HepG2 (cell line): ENCODE results near the gene LAMB2. TPM values are rescaled to one million over a fixed set of nuclear protein-coding genes. Genes with fewer than 3 reads are reported as not detected.
A peak's percentile ranks its signal among the peaks of the same experiment; 100 is the strongest.

Experiments
- AGO1 ChIP-seq: fragments of 200-400 bp; formaldehyde crosslinking; IDR thresholded peaks from 2 replicates; pipeline ENCODE4 v1.6.1; 2017; ENCODE audit warnings: mild to moderate bottlenecking, low read depth, low read length, moderate library complexity; ENCODE audit not compliant: poor library complexity, severe bottlenecking
- ARNT2 ChIP-seq: sonication (generic); formaldehyde crosslinking; IDR thresholded peaks from 2 replicates; pipeline ENCODE4 v1.8.0; 2022; ENCODE audit warnings: mild to moderate bottlenecking, low read depth, missing genetic modification reagents, moderate library complexity
- BATF2 ChIP-seq: sonication (generic); formaldehyde crosslinking; IDR thresholded peaks from 2 replicates; pipeline ENCODE4 v1.8.0; 2022; ENCODE audit warnings: mild to moderate bottlenecking, missing genetic modification reagents, moderate library complexity
- HMG20A ChIP-seq: IDR thresholded peaks from 2 replicates; pipeline ENCODE4 v1.6.1; 2016; ENCODE audit warnings: borderline replicate concordance
- LBX2 ChIP-seq: sonication (generic); formaldehyde crosslinking; IDR thresholded peaks from 2 replicates; pipeline ENCODE4 v1.5.0; 2020; ENCODE audit warnings: missing genetic modification reagents, mild to moderate bottlenecking, borderline replicate concordance
- SKIL ChIP-seq: sonication (generic); formaldehyde crosslinking; IDR thresholded peaks from 2 replicates; pipeline ENCODE4 v1.8.0; 2022; ENCODE audit warnings: missing genetic modification reagents, mild to moderate bottlenecking, moderate library complexity, borderline replicate concordance
- SP2 ChIP-seq: sonication (generic); formaldehyde crosslinking; IDR thresholded peaks from 2 replicates; pipeline ENCODE4 v1.5.1; 2020; ENCODE audit warnings: mild to moderate bottlenecking, missing genetic modification reagents
- THYN1 ChIP-seq: sonication (generic); formaldehyde crosslinking; IDR thresholded peaks from 2 replicates; pipeline ENCODE4 v1.8.1; 2023; ENCODE audit warnings: low read depth, mild to moderate bottlenecking, moderate library complexity, missing genetic modification reagents, borderline replicate concordance
- ZGPAT ChIP-seq: IDR thresholded peaks from 2 replicates; pipeline ENCODE4 v1.6.1; 2016; ENCODE audit warnings: mild to moderate bottlenecking
- ZKSCAN1 ChIP-seq: fragments of 150-350 bp; IDR thresholded peaks from 2 replicates; pipeline ENCODE4 v1.6.1; 2014; ENCODE audit warnings: low read length
- ZNF136 ChIP-seq: sonication (generic); formaldehyde crosslinking; IDR thresholded peaks from 2 replicates; pipeline ENCODE4 v1.8.1; 2022; ENCODE audit warnings: low read depth, mild to moderate bottlenecking, moderate library complexity, missing genetic modification reagents
- ZNF251 ChIP-seq: sonication (generic); formaldehyde crosslinking; IDR thresholded peaks from 2 replicates; pipeline ENCODE4 v1.9.0; 2021; ENCODE audit warnings: mild to moderate bottlenecking, missing genetic modification reagents
- ZNF326 ChIP-seq: sonication (generic); formaldehyde crosslinking; IDR thresholded peaks from 2 replicates; pipeline ENCODE4 v1.4.0; 2020; ENCODE audit warnings: missing genetic modification reagents, borderline replicate concordance
- ZNF350 ChIP-seq: sonication (generic); formaldehyde crosslinking; IDR thresholded peaks from 2 replicates; pipeline ENCODE4 v1.4.0; 2020; ENCODE audit warnings: mild to moderate bottlenecking, low read depth, missing genetic modification reagents, borderline replicate concordance
- ZNF460 ChIP-seq: sonication (generic); formaldehyde crosslinking; IDR thresholded peaks from 2 replicates; pipeline ENCODE4 v1.5.1; 2020; ENCODE audit warnings: missing genetic modification reagents, mild to moderate bottlenecking, borderline replicate concordance
- ZNF629 ChIP-seq: sonication (generic); formaldehyde crosslinking; conservative IDR thresholded peaks from 2 replicates; pipeline ENCODE4 v1.5.0; 2020; ENCODE audit warnings: missing genetic modification reagents
- ZNF674 ChIP-seq: sonication (generic); formaldehyde crosslinking; IDR thresholded peaks from 2 replicates; pipeline ENCODE4 v1.5.0; 2020; ENCODE audit warnings: low read depth, mild to moderate bottlenecking, missing genetic modification reagents
- ZNF691 ChIP-seq: sonication (generic); formaldehyde crosslinking; IDR thresholded peaks from 2 replicates; pipeline ENCODE4 v1.4.0; 2020; ENCODE audit warnings: missing genetic modification reagents, low read depth, mild to moderate bottlenecking, borderline replicate concordance
- ZNF7 ChIP-seq: IDR thresholded peaks from 2 replicates; pipeline ENCODE4 v1.6.1; 2016; ENCODE audit warnings: missing biosample characterization, missing genetic modification reagents
- ZNF746 ChIP-seq: sonication (generic); formaldehyde crosslinking; IDR thresholded peaks from 2 replicates; pipeline ENCODE4 v1.8.0; 2022; ENCODE audit warnings: mild to moderate bottlenecking, missing genetic modification reagents
- polyA plus RNA-seq, 8 experiments: library from polyadenylated mRNA; depleted of rRNA in 3 of 8; stranded (reverse) in 7 of 8; unstranded in 1 of 8; fragments of >200 nt; fragmentation: Illumina TruSeq in 4 of 8; extraction: Trizol in 4 of 8; gene quantifications; 2 replicates each; pipeline versions ENCODE4 v1.2.1 to v1.2.3, GENCODE V29; 2011 to 2016; ENCODE audit warnings: low read depth in 4 of 8, missing spikeins in 1 of 8, mixed read lengths in 1 of 8; ENCODE audit not compliant: insufficient read depth in 1 of 8
- total RNA-seq, 5 experiments: library from RNA; depleted of rRNA; stranded (reverse); fragments of >200 nt; fragmentation: Illumina TruSeq; extraction: Trizol; gene quantifications; 2 replicates each; pipeline ENCODE4 v1.2.3, GENCODE V29; 2016; ENCODE audit warnings: low read depth in 1 of 5

LAMB2 gene
- total and polyA plus RNA-seq, 2 of the 13 experiments (the other 11 are each of a cell fraction or from before 2014, with no cell fraction given): 208 to 443 TPM

- TF ChIP-seq ZNF7: no peak
- no peak for TF ChIP-seq ZKSCAN1
- TF ChIP-seq ZNF629 (CRISPR knock-in tag): peak; percentile 22; the same call in 1 of the 2 replicates
- TF ChIP-seq HMG20A (CRISPR knock-in tag): no peak
- TF ChIP-seq SKIL (CRISPR knock-in tag): no peak
- no peak for TF ChIP-seq ARNT2 (CRISPR knock-in tag)
- no peak for TF ChIP-seq BATF2
- no peak for TF ChIP-seq ZNF674 (CRISPR knock-in tag)
- no peak for TF ChIP-seq ZNF251 (CRISPR knock-in tag)
- TF ChIP-seq ZNF136 (CRISPR knock-in tag): no peak
- peak; percentile 84 for TF ChIP-seq SP2 (CRISPR knock-in tag)
- peak; percentile 76; the same call in 1 of the 2 replicates for TF ChIP-seq ZNF746
- 0 out of 2 replicates have a peak, but pooled peaks have one; percentile 56 for TF ChIP-seq ZNF691 (CRISPR knock-in tag)
- no peak for TF ChIP-seq ZNF350 (CRISPR knock-in tag)
- TF ChIP-seq AGO1: no peak
- no peak for TF ChIP-seq ZNF460 (CRISPR knock-in tag)
- TF ChIP-seq ZGPAT (CRISPR knock-in tag): no peak; the same call in 1 of the 2 replicates
- TF ChIP-seq LBX2: no peak
- no peak for TF ChIP-seq ZNF326 (CRISPR knock-in tag)
- TF ChIP-seq THYN1 (CRISPR knock-in tag): no peak
These were observed 33.2 kb upstream of the LAMB2 start, which contains the start of gene CCDC71 (continued) for GRCh38 chr3:49165771-49166751.
